Brain microvascular endothelial cell (primary cell): ENCODE measurements around the gene ATP12A.

Experiments
- DNase-seq: peaks from one replicate; pipeline ENCODE4 v3.0.0-alpha.2; 2020
- H3K27ac ChIP-seq: fragments of 250-450 bp; sonication (Bioruptor Pico); 2 replicates; pipeline ENCODE4 v1.5.1; 2020; ENCODE audit warnings: mild to moderate bottlenecking, moderate library complexity
- H3K27me3 ChIP-seq: fragments of 250-450 bp; sonication (Bioruptor Pico); replicated peaks from 2 replicates; pipeline ENCODE4 v1.5.1; 2020; ENCODE audit warnings: mild to moderate bottlenecking
- H3K36me3 ChIP-seq: fragments of 250-450 bp; sonication (Bioruptor Pico); replicated peaks from 2 replicates; pipeline ENCODE4 v1.5.1; 2020; ENCODE audit warnings: mild to moderate bottlenecking
- H3K4me3 ChIP-seq: 2 replicates; pipeline ENCODE4 v1.5.1; 2011; ENCODE audit warnings: low read depth, mild to moderate bottlenecking, control low read depth, low read length, moderate library complexity
- CTCF ChIP-seq: IDR thresholded peaks from 2 replicates; pipeline ENCODE4 v1.5.1; 2011; ENCODE audit warnings: low read depth, mild to moderate bottlenecking, moderate library complexity, low read length, control low read depth, inconsistent platforms; ENCODE audit errors: missing control alignments
- in situ Hi-C: cut with HindIII; loops from 2 replicates; pipeline ENCODE4 v1.10.0; 2017; ENCODE audit warnings: low sequenced_read_pairs, low pct_ligation_motif_present

ATP12A gene

GRCh38 chr13:24680921-24681604 lies 855 bp downstream of the ATP12A start:
- Histone ChIP-seq H3K36me3 (no peaks in the 10 kb centered on the region), H3K27ac (no peak overlapping the region), H3K4me3 (no peak overlapping the region), H3K27me3 (peaks cover 19% of the 10 kb centered on the region)
- in situ Hi-C loops, result no loop called here
- TF ChIP-seq CTCF, result no peak
- no peak for DNase-seq

- H3K4me3 ChIP-seq, result no peak overlapping the region
- no peaks in the 10 kb centered on the region for H3K36me3 ChIP-seq
- no peak for DNase-seq
- TF ChIP-seq CTCF, result no peak
- H3K27me3 ChIP-seq, result peaks cover 19% of the 10 kb centered on the region
- no peak overlapping the region for H3K27ac ChIP-seq
- in situ Hi-C loops, result no loop called here
Observed at GRCh38 chr13:24681930-24682329, 1.7 kb downstream of the ATP12A start.

- DNase-seq, result no peak
- Histone ChIP-seq H3K36me3 (no peaks in the 10 kb centered on the region), H3K27ac (no peak overlapping the region), H3K4me3 (no peak overlapping the region), H3K27me3 (peaks cover 19% of the 10 kb centered on the region)
- in situ Hi-C loops, result no loop called here
- no peak for TF ChIP-seq CTCF
Observed at GRCh38 chr13:24682353-24682752, 2.1 kb downstream of the ATP12A start.

GRCh38 chr13:24683351-24683750 lies 3.1 kb downstream of the ATP12A start:
- in situ Hi-C loops, result no loop called here

GRCh38 chr13:24683838-24684599 lies 3.8 kb downstream of the ATP12A start:
- Histone ChIP-seq H3K27me3 (peaks cover 19% of the 10 kb centered on the region), H3K4me3 (no peak overlapping the region), H3K36me3 (no peaks in the 10 kb centered on the region), H3K27ac (no peak overlapping the region)
- DNase-seq, result peak; percentile 29
- in situ Hi-C loops, result no loop called here
- peak; percentile 89 for TF ChIP-seq CTCF

More at GRCh38 chr13:24683351-24683750, 3.1 kb downstream of the ATP12A start:
- no peaks in the 10 kb centered on the region for H3K36me3 ChIP-seq
- no peak for DNase-seq
- H3K27ac ChIP-seq, result no peak overlapping the region
- H3K27me3 ChIP-seq, result peaks cover 19% of the 10 kb centered on the region
- no peak overlapping the region for H3K4me3 ChIP-seq
- no peak for TF ChIP-seq CTCF
